HG03442 (cell line): ENCODE results near the gene PPP4R3C.
"Not testable (repeated sequence)": the region's sequence is repeated elsewhere in the genome, so short reads cannot be mapped to it uniquely, and the experiment has no call there.

Source experiments
- ATAC-seq: cut with Tn5 transposase; IDR thresholded peaks from one replicate; pipeline ENCODE4 v1.9.1; 2021; ENCODE audit warnings: mild to moderate bottlenecking, moderate library complexity; ENCODE audit not compliant: unreplicated experiment

Gene PPP4R3C

GRCh38 chrX:27463187-27463586, at the start of gene PPP4R3C:
Gene PPP4R3C (minus strand): TSS chrX:27463341. CDS start chrX:27463296, 45 bp downstream.
- no peak for ATAC-seq

- ATAC-seq, result no peak
Measured at GRCh38 chrX:27491397-27491796, 28.3 kb upstream of the PPP4R3C start.

GRCh38 chrX:27466051-27466450, 2.9 kb upstream of the PPP4R3C start:
- ATAC-seq, result no peak

- ATAC-seq, result no peak
Measured at GRCh38 chrX:27465036-27465435, 1.9 kb upstream of the PPP4R3C start.

GRCh38 chrX:27459129-27459528, 4.0 kb downstream of the PPP4R3C start:
- not testable (repeated sequence) for ATAC-seq

- not testable (repeated sequence) for ATAC-seq
Measured at GRCh38 chrX:27458544-27458943, 4.6 kb downstream of the PPP4R3C start.

- ATAC-seq, result no peak
Measured at GRCh38 chrX:27451324-27451723, 11.8 kb downstream of the PPP4R3C start.

GRCh38 chrX:27446423-27446822, 16.7 kb downstream of the PPP4R3C start:
- no peak for ATAC-seq

- no peak for ATAC-seq
Measured at GRCh38 chrX:27445438-27445837, 17.7 kb downstream of the PPP4R3C start.

- peak; percentile 46 for ATAC-seq
Measured at GRCh38 chrX:27444093-27444908, 18.8 kb downstream of the PPP4R3C start.

- not testable (repeated sequence) for ATAC-seq
Measured at GRCh38 chrX:27442392-27442791, 20.7 kb downstream of the PPP4R3C start.

- no peak for ATAC-seq
Measured at GRCh38 chrX:27439771-27440170, 23.4 kb downstream of the PPP4R3C start.

- no peak for ATAC-seq
Measured at GRCh38 chrX:27438937-27439336, 24.2 kb downstream of the PPP4R3C start.

- no peak for ATAC-seq
Measured at GRCh38 chrX:27435031-27435430, 28.1 kb downstream of the PPP4R3C start.
